GM19351 (cell line): ENCODE measurements around the gene MRFAP1.
"Not testable (repeated sequence)": the region's sequence is repeated elsewhere in the genome, so short reads cannot be mapped to it uniquely, and the experiment has no call there.

Experiments
- ATAC-seq: cut with Tn5 transposase; IDR thresholded peaks from one replicate; pipeline ENCODE4 v1.9.1; 2021; ENCODE audit warnings: mild to moderate bottlenecking, moderate library complexity; ENCODE audit not compliant: unreplicated experiment

Gene MRFAP1

DNA sequence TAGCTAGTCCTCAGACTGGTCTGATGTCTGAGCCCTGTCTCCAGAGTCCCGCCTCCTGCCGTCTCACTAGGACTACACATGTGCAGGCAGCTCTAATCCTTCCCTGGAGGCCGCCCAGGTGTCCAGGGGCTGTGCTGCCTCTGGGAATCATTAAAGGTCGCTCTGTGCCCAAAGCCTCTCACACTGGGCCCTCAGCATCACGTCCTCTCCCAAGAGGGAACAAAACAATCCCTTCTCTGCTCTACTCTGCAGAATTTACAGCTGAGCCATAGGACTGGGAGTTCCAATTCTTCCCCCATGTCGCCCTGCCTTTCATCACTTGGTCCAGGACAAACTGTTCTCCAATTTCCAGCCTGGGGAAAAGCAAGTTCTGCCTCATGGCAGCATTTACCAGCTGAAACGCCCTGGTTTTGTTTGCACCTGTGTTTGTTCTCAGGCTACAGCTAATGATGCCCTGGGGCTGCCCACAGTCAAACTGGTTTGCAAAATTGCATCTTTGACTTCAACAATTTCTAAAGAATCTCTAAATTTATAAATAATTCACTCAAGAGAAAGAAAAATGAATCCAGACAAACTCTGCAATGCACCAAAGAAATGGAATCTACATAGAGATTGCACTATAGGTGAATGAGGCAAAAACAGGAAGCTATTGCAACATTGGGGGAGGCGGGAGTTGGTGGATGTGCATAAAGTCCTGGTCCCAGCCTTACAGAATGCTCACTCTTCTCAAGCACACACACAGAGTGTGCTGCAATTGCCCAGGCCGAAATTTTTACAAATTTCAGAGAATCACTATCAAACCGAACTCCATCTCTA, 7.2 kb upstream of the MRFAP1 start:
- no peak for ATAC-seq

GRCh38 chr4:6634746-6635145, 5.7 kb upstream of the MRFAP1 start:
- ATAC-seq = no peak

DNA sequence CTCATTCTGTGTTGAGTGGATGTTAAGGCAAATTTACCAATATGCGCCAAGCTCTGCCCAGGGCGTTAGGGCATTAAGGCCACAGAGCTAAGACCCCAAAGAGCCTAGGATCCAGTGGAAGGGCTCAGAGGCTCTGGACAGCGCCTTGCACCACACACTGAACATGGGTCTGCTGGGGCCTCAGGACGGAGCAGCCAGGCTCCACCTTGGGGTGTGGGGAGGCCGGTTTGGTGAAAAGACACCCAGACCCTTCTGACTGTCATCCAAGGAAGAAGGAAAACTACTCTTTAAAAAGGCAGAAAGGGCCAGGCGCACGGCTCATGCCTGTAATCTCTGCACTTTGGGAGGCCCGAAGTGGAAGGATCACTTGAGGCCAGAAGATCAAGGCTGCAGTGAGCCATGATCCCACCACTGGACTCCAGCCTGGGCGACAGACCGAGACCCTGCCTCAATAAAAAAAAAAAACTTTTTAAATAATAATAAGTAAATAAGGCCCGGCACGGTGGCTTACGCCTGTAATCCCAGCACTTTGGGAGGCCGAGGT, 1.3 kb upstream of the MRFAP1 start:
- no peak for ATAC-seq

DNA sequence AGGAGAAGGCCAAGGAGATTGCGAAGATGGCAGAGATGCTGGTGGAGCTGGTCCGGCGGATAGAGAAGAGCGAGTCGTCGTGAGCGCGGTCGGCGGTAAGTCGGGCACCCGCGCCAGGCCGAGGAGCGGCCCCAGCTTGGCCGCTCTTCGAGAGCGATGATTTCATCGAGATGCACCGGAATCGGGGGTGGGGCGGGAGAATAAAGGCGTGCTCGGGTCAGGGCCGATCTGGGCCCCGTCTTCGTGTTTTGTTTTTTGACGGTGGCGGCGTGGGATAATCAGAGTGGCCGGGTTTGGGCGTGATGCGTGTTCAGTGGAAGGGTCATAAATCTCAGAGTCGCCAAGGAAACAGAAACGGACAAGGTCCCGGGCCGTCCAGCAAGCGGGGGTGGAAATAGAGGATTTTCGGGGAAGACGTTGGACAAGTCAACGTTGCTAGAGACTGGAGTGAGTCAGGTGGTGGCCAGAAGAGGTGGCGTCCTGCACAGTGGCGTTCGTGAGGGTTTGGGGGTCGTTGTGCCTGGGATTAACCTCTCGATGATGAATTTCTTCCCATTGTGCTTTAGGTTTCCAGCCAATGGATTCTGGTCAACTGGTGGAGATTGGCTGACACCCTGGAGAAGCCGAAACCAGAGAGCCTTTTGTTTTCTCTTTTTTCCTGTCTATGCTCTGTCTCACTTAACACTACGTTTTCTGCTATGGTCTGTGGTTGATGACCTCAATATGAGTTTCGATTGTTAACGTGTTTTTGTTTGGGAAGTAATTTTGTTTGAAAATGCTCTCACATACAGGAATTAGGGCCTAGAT, 882 bp downstream of the MRFAP1 start:
- ATAC-seq = peak; percentile 51

- no peak for ATAC-seq
Measured at GRCh38 chr4:6641971-6642320, 1.5 kb downstream of the MRFAP1 start.

GRCh38 chr4:6643141-6643847, 2.8 kb downstream of the MRFAP1 start:
- ATAC-seq = no peak

DNA sequence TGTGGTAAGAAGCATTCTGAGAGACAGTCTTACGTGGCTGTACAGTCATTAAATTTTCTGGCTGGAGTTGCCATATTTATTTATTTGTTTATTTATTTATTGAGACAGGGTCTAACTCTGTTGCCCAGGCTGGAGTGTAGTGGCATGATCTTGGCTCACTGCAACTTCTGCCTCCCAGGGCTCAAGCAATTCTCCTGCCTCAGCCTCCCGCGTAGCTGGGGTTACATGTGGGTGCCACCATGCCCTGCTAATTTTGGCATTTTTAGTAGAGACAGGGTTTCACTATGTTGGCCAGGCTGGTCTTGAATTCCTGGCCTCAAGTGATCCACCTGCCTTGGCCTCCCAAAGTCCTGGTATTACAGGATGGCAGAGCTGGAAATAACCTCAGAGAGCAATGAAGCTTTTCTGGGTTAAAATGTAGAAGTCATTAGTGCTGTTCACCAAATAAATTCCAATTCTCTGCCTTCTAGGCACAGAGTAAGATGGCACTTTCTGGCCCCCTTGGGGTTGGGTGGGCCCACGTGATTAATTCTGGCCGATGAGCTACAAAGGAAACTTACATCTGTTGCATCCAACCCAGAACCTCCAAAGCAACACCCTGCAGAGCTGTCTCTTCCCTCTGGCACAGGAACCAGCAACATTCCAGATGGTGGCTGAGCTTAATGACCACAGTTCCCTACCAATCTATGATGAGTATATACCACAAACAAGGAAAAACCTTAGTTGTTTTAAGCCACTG, 4.5 kb downstream of the MRFAP1 start:
- no peak for ATAC-seq

- no peak for ATAC-seq
Measured at GRCh38 chr4:6647169-6647568, 6.7 kb downstream of the MRFAP1 start.

GRCh38 chr4:6647582-6648230, 7.2 kb downstream of the MRFAP1 start:
- ATAC-seq = no peak

GRCh38 chr4:6649216-6649615, 8.7 kb downstream of the MRFAP1 start:
- no peak for ATAC-seq

GRCh38 chr4:6654211-6654610, 13.7 kb downstream of the MRFAP1 start:
- not testable (repeated sequence) for ATAC-seq

DNA sequence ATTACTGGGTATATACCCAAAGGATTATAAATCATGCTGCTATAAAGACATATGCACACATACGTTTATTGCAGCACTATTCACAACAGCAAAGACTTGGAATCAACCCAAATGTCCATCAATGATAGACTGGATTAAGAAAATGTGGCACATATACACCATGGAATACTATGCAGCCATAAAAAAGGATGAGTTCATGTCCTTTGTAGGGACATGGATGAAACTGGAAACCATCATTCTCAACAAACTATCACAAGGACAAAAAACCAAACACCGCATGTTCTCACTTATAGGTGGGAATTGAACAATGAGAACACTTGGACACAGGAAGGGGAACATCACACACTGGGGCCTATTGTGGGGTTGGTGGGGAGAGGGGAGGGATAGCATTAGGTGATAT, 14.8 kb downstream of the MRFAP1 start:
- ATAC-seq = not testable (repeated sequence)

DNA sequence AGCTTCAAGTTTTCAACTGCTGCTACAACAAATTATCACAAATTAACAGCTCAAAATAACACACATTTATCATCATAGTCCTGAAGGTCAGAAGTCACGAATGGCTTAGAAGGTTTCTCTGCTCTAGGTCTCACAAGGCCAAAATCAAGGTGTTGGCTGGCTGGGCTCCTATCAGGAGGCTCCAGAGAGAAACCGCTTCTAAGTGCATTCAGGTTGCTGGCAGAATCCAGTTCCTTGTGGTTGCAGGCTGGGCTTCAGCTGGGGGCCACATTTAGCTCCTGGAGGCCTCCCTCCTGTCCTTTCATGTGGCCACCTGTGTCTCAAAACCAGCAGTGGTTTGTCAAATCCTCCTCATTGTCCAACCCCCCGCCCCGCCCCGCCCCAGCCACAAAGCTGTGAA, 15.4 kb downstream of the MRFAP1 start:
- ATAC-seq = no peak

DNA sequence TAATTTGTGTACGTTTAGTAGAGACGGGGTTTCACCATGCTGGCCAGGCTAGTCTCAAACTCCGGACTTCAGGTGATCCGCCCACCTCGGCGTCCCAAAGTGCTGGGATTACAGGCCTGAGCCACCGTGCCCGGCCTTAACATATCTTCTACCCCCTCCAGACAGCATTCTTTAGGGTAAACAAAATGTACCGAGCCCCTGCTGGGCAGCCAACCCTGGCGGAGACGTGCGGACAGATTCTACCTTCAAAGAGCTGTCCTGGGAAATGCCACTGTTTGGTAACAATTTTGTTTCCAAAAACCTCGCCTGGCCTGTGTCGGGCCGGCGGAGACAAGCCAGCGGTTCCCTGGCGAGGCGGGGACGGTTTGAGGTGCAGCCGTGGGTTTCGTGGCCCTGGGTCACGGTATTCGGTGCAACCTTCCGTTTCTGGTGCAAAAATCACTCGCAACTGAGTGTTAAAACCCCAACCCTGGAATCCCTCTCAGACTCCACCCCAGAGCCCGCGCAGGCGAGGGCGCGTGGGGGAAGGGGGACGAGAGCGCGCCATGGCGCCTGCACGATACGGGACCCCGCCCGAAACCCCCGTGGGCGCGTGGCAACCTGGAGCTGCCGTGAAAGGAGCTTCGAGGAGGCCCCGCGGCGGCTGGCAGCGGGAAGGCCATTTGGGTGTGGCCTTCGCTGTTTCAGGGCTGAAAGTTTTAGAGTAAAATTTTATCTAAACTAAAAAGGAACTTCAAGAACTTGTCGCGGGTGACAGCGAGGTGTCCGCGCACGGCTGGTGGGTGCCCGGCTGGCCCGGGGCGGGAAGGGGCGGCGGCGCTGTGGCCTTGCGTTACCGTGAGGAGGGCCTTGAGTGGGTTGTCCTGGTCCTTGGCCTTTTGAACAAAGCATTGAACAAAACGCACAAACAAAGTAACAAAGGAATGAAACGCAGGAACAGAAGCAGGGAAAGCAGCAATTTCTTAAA, 17.0 kb downstream of the MRFAP1 start:
- ATAC-seq = no peak

DNA sequence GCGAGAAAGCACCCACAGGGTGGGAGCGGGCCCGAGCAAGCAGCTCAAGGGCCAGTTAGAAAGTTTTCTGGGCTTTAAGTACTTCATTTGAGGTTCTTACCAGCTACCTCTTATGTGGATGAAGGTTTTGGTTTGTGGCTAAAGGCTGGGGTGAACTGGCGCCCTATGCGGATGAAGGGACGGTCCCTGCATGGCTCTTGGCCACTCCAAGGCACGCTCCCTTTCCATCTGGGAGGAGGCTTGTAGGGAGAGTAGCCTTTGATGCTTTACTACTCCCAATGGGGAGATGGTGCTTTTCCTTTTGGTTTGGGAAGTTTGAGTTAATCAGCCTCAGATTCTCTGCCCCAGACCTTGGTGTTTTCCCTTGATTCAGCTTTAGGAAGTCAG, 17.7 kb downstream of the MRFAP1 start:
- no peak for ATAC-seq

DNA sequence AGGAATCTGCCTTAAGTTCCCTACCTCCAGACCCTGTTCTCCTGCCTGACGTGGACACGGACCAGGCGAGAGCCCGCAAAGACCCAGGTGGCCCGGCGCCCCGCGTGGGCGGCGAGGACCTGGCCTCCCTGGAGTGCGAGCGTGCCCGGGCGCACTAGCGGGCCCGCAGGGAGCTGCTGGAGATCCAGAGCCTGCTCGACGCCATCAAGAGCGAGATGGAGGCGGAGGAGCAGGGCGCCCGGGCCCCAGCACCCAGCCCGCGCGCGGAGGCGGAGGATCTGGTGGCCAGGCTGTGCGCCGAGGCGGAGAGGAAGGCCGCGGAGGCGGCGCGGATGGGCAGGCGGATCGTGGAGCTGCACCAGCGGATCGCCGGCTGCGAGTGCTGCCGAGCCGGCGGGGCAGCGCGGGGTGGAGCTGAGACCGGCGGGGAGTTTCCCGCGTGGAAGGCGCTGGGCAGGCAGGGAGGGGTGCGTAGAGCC, 18.2 kb downstream of the MRFAP1 start:
- peak; percentile 69 for ATAC-seq

- ATAC-seq = no peak
Measured at GRCh38 chr4:6659897-6660296, 19.4 kb downstream of the MRFAP1 start.

DNA sequence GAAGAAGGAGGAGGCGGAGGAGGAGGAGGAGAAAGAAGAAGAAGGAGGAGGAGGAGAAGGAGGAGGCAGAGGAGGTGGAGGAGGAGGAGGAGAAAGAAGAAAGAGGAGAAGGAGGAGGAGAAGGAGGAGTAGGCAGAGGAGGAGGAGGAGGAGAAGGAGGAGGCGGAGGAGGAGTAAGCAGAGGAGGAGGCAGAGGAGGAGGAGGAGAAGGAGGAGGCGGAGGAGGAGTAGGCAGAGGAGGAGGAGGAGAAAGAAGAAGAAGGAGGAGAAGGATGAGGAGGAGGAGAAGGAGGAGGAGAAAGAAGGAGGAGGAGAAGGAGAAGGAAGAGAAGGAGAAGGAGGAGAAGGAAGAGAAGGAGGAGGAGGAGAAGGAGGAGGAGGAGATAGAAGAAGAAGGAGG, 19.9 kb downstream of the MRFAP1 start:
- no peak for ATAC-seq

DNA sequence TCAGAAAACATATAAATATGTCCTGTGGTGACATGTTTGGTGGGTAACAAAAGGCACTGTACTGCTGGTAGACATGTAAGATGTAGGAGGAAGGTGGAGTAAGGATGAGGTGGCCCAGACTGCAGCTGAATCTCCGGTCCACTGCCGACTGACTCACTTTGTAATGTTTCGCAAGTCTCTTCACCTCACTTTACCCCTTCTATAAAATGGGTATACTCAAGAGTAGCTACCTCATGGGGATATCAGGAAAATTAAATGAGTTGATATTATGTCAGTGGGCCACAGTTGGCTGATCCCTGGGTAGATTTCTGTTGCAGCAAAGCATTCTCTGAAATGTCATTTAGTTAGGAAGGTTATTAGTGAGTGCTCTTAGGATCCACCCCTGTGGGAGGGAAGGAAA, 22.1 kb downstream of the MRFAP1 start:
- no peak for ATAC-seq
